CD4-positive, alpha-beta T cell treated with Interleukin-1 beta for 1 hour (primary cell): ENCODE measurements around the gene TIFAB.
A peak's percentile ranks its signal among the peaks of the same experiment; 100 is the strongest.

Experiments used
- DNase-seq, 2 donors: peaks; one replicate each; pipeline ENCODE4 v3.0.0-alpha.2; 2020 to 2022

The TIFAB gene

DNA sequence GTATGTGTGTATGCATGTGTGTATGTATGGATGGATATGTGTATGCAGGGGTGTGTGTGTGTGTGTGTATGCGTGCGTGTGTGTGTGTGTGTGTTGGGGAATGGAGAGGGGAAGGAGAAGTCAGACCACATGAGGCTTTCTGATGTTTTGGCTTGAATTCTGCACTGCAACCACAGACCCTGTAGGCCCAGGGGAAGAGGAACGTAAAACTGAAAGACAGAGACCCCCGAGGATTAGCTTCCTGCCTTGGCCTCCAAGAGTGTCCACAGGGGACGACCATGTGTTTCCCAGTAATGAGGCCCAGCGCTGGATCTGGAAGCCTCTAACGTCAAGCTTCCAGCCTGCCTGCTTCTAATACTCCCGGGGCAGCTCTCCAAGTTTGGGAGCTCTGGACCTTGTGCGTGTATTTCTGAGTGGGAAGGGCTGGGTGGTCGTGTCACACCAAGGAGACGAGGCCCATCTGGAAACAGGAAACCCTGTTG, 10.8 kb downstream of the TIFAB start:
- DNase-seq, result no peak

DNA sequence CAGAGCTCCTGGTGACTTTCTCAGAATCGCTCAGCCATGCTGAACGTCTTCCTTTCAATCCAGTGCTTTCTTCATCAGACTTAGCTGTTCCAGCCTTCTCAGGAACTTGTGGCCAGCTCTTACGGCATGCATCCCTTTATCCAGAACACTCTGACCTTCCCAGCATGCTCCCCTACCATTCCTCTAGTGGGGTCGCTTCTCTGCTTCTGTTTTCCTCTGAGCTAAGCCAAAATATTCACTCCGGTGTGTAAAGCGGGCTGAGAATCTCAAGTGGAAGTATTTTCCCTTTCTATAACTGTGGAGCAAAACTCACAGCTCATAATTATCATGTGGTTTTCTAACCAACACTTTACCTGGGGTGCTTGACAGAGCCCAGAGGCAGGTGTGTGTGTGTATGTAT, 11.2 kb downstream of the TIFAB start:
- DNase-seq, result no peak

GRCh38 chr5:135439231-135440205, 12.6 kb downstream of the TIFAB start:
- DNase-seq, result no peak

- no peak for DNase-seq
Measured at GRCh38 chr5:135438636-135439221, 13.4 kb downstream of the TIFAB start.

GRCh38 chr5:135437796-135438560, 14.2 kb downstream of the TIFAB start:
- DNase-seq, result no peak

- peak in 1 of 2 donors; percentile 55 for DNase-seq
Measured at GRCh38 chr5:135437422-135437795, 14.7 kb downstream of the TIFAB start.

DNA sequence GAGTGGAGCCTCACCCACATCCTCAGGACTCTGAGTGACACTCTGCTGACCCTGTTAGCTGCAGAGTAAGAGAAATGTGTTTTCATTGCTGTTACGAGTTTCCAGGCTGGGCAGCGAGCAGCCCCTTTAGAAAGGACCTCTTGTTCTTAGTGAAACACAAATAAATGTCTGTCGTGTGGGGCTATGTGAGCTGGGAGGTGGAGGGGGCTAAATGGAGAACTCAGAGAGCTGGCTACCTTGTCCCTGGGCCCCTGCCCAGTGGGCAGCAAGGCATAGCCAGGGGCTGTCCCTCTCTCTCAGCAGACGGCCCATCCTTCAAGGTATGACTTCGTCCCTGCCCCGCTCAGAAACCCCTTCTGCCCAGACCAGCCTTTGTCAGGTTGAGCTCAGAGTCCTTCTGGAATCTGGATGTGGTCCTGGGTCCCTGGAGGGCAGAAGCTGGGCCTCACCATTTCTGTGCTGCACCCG, 15.2 kb downstream of the TIFAB start:
- DNase-seq, result no peak

- no peak for DNase-seq
Measured at GRCh38 chr5:135435467-135436330, 16.5 kb downstream of the TIFAB start.

GRCh38 chr5:135434591-135435466, 17.3 kb downstream of the TIFAB start:
- DNase-seq, result no peak

- DNase-seq, result no peak
Measured at GRCh38 chr5:135433681-135434426, 18.3 kb downstream of the TIFAB start.

DNA sequence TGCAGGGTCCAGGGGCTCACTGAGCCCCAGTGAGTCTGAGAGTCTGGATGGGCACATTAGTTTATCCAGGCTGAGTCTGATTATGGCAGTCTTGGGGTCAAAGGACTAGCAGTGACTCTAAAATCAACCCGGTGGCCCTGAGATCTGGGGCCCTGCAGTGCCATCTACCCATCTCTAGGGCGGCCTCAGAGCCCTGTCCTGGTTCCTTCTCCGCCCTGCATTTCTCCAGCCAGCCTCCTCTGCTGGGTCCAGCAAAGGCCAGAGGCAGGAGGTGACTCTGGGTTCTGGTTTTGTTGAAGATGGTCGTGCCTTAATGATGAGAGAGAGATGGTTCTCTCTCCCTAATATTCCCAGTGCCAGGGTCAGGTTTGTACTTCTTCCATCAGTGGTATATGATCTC, 20.0 kb downstream of the TIFAB start:
- no peak for DNase-seq

DNA sequence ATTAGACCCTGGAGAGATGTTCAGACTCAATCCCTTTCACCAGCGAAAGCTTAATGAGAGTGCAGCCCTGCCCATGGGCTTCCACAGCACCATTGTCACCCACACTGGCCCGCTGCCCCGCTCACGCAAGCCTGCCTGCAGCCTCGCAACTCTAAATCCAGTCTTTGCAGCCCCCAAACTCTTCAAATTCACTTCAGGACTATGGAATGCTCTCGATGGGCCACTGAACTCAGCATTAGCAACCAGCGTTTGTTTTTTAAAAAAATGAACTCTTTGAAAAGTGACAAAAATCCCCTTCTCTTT, 22.1 kb downstream of the TIFAB start:
- DNase-seq, result no peak

GRCh38 chr5:135429301-135430134, 22.6 kb downstream of the TIFAB start:
- no peak for DNase-seq

DNA sequence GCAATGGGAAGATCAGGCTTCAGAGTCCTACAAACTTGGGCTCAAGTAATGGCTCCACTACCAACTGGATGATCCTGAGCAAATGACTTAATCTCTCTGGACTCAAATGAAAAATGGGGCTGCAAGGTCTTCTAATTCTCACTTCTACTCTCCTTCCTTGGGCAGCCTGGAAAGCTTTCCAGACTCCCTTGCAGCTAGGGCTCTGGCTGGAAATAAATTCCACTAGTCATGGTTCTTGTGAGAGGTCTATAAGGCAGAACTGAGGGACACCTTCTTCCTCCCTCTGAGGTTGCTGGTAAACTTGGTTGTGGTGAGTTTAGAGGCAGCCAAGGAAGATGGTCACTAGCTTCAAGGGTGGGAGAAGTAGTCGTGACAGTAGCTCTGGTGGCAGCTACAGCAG, 23.6 kb downstream of the TIFAB start:
- DNase-seq, result no peak

GRCh38 chr5:135426102-135427082, 25.8 kb downstream of the TIFAB start:
- peak in 1 of 2 donors; percentile 50 for DNase-seq

DNA sequence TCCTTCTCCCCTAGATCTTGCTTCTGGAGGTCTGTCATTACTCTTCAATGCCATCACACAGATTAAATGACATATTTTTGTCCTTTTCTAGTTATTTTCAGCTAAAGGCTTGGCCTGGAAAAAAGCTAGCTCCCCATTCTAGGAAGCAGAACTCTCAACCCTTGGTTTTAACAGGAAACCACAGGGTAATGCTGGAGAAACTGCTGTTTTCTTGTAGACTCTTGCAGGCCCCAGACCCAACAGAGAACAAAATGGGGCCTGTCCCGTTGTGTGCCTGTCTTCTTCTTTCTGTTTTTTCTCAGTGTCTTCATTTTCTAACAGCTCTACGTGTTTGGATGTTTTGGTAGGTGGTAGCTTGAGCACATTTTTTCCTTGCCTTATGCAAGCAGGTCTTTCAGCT, 26.5 kb downstream of the TIFAB start:
- DNase-seq, result no peak

DNA sequence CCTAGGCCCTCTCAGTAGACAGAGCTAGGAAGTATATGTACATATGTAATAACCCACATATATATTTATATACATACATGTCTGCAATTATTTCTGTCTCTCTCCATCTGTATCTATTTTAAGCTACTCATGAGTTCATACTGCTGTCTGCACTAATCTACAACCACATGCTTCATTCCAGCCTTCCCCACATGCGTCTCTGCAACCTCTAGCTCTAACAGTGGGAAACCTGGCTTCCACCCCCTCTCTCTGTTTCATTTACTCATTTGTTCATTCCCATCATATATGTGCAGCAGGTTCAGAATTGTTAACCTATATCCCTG, 28.3 kb downstream of the TIFAB start:
- DNase-seq, result no peak

DNA sequence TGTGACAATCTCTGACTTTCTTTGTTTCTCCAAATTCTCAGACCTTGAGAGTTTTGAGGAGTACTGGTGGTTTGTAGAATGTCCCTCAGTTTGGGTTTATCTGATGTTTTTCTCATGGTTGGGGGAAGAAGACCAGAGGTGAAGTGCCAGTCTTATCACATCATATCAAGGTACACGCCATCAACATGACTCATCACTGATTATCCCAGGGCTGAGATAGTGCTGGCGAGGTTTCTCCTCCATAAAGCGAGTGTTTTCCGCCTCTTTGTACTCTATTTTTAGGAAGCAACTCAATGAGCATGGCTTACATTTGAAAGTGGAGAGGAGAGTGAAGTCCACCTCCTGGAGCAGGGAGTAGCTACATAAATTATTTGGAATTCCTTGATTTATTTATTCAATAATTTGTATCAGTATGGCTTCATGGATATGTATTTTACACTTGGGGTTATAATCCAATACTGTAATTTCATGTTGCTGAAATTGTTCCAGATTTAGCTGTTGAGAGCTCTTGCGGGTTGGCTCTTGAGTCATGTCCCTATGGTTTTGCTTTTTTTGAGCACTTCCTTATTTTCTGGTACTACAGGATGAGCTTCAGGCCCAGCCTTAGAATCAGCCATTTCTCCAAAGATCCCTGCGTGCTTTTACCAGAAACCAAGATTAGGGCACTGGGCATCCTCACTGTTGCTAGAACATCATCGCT, 28.9 kb downstream of the TIFAB start:
- DNase-seq, result no peak
